ENCODE data around the gene ACVR2B. TPM values are rescaled to one million over a fixed set of nuclear protein-coding genes. Genes with fewer than 3 reads are reported as not detected.
A peak's percentile ranks its signal among the peaks of the same experiment; 100 is the strongest.

Gene ACVR2B
- total and polyA plus RNA-seq, 4 donors, result 10.8 to 16.5 (median 15.3) TPM

GRCh38 chr3:38480093-38480445 is 26.4 kb downstream of the ACVR2B start:
- Histone ChIP-seq H3K4me3 (ENCODE audit: low read depth, low read length) (no peak overlapping the region), H3K36me3 (ENCODE audit: control insufficient read depth, insufficient read depth, low read length) (peaks cover 66% of the 10 kb centered on the region), H3K4me1 (ENCODE audit: control insufficient read depth, insufficient read depth, low read length) (no peaks in the 10 kb centered on the region), H3K27me3 (ENCODE audit: control insufficient read depth, insufficient read depth, low read length) (no peaks in the 10 kb centered on the region), H3K27ac (ENCODE audit: low read depth, low read length) (no peak overlapping the region), H3K9me3 (ENCODE audit: control insufficient read depth, insufficient read depth, low read length) (no peaks in the 10 kb centered on the region)
- 100% methylated on average over 2 of the region's 3 CpGs for WGBS (ENCODE audit: insufficient coverage)
- DNase-seq (ENCODE audit: low read depth in 4 of 6, low spot score in 6 of 6), result no peak

GRCh38 chr3:38480930-38481329 is 27.2 kb downstream of the ACVR2B start:
- Histone ChIP-seq H3K4me1 (ENCODE audit: control insufficient read depth, insufficient read depth, low read length) (no peaks in the 10 kb centered on the region), H3K4me3 (ENCODE audit: low read depth, low read length) (no peak overlapping the region)
- DNase-seq (ENCODE audit: low read depth in 4 of 6, low spot score in 6 of 6), result no peak

GRCh38 chr3:38482951-38483350 is 29.3 kb downstream of the ACVR2B start:
- H3K36me3 ChIP-seq (ENCODE audit: control insufficient read depth, insufficient read depth, low read length), result peaks cover 60% of the 10 kb centered on the region
- H3K27ac ChIP-seq (ENCODE audit: low read depth, low read length), result no peak overlapping the region
- no peaks in the 10 kb centered on the region for H3K9me3 ChIP-seq (ENCODE audit: control insufficient read depth, insufficient read depth, low read length)
- H3K4me1 ChIP-seq (ENCODE audit: control insufficient read depth, insufficient read depth, low read length), result no peaks in the 10 kb centered on the region
- DNase-seq (ENCODE audit: low read depth in 4 of 6, low spot score in 6 of 6), result no peak
- no peaks in the 10 kb centered on the region for H3K27me3 ChIP-seq (ENCODE audit: control insufficient read depth, insufficient read depth, low read length)
- WGBS (ENCODE audit: insufficient coverage), result 98% methylated on average over 10 of the region's 10 CpGs
- H3K4me3 ChIP-seq (ENCODE audit: low read depth, low read length), result no peak overlapping the region

More at GRCh38 chr3:38480930-38481329, 27.2 kb downstream of the ACVR2B start:
- H3K27ac ChIP-seq (ENCODE audit: low read depth, low read length), result no peak overlapping the region
- no peaks in the 10 kb centered on the region for H3K27me3 ChIP-seq (ENCODE audit: control insufficient read depth, insufficient read depth, low read length)
- peaks cover 70% of the 10 kb centered on the region for H3K36me3 ChIP-seq (ENCODE audit: control insufficient read depth, insufficient read depth, low read length)
- no peaks in the 10 kb centered on the region for H3K9me3 ChIP-seq (ENCODE audit: control insufficient read depth, insufficient read depth, low read length)
- WGBS (ENCODE audit: insufficient coverage), result 86% methylated on average over 2 of the region's 2 CpGs

GRCh38 chr3:38487323-38487722 is 33.6 kb downstream of the ACVR2B start:
- WGBS (ENCODE audit: insufficient coverage), result 72% methylated on average over 3 of the region's 3 CpGs
- H3K27ac ChIP-seq (ENCODE audit: low read depth, low read length), result no peak overlapping the region
- H3K4me1 ChIP-seq (ENCODE audit: control insufficient read depth, insufficient read depth, low read length), result peaks cover 5% of the 10 kb centered on the region
- H3K36me3 ChIP-seq (ENCODE audit: control insufficient read depth, insufficient read depth, low read length), result peaks cover 25% of the 10 kb centered on the region
- no peak overlapping the region for H3K4me3 ChIP-seq (ENCODE audit: low read depth, low read length)
- DNase-seq (ENCODE audit: low read depth in 4 of 6, low spot score in 6 of 6), result no peak
- H3K27me3 ChIP-seq (ENCODE audit: control insufficient read depth, insufficient read depth, low read length), result no peaks in the 10 kb centered on the region
- no peaks in the 10 kb centered on the region for H3K9me3 ChIP-seq (ENCODE audit: control insufficient read depth, insufficient read depth, low read length)

- no peaks in the 10 kb centered on the region for H3K9me3 ChIP-seq (ENCODE audit: control insufficient read depth, insufficient read depth, low read length)
- WGBS (ENCODE audit: insufficient coverage), result no CpG with 5 or more reads among the region's 2 CpGs
- peaks cover 10% of the 10 kb centered on the region for H3K36me3 ChIP-seq (ENCODE audit: control insufficient read depth, insufficient read depth, low read length)
- no peaks in the 10 kb centered on the region for H3K27me3 ChIP-seq (ENCODE audit: control insufficient read depth, insufficient read depth, low read length)
- H3K4me1 ChIP-seq (ENCODE audit: control insufficient read depth, insufficient read depth, low read length), result peaks cover 5% of the 10 kb centered on the region
- DNase-seq (ENCODE audit: low read depth in 4 of 6, low spot score in 6 of 6), result no peak
- no peak overlapping the region for H3K4me3 ChIP-seq (ENCODE audit: low read depth, low read length)
- H3K27ac ChIP-seq (ENCODE audit: low read depth, low read length), result no peak overlapping the region
These were observed 35.3 kb downstream of the ACVR2B start for GRCh38 chr3:38488949-38489348.

- peaks cover 5% of the 10 kb centered on the region for H3K4me1 ChIP-seq (ENCODE audit: control insufficient read depth, insufficient read depth, low read length)
- H3K4me3 ChIP-seq (ENCODE audit: low read depth, low read length), result no peak overlapping the region
- H3K9me3 ChIP-seq (ENCODE audit: control insufficient read depth, insufficient read depth, low read length), result no peaks in the 10 kb centered on the region
- H3K27ac ChIP-seq (ENCODE audit: low read depth, low read length), result no peak overlapping the region
- H3K36me3 ChIP-seq (ENCODE audit: control insufficient read depth, insufficient read depth, low read length), result peaks cover 6% of the 10 kb centered on the region
- H3K27me3 ChIP-seq (ENCODE audit: control insufficient read depth, insufficient read depth, low read length), result no peaks in the 10 kb centered on the region
- 67% methylated on average over 1 of the region's 2 CpGs for WGBS (ENCODE audit: insufficient coverage)
- no peak for DNase-seq (ENCODE audit: low read depth in 4 of 6, low spot score in 6 of 6)
These were observed 36.1 kb downstream of the ACVR2B start for GRCh38 chr3:38489766-38490165.

- H3K9me3 ChIP-seq (ENCODE audit: control insufficient read depth, insufficient read depth, low read length), result no peaks in the 10 kb centered on the region
- 41% methylated on average over 6 of the region's 11 CpGs for WGBS (ENCODE audit: insufficient coverage)
- peak in 3 of 6 donors; percentile 11 to 68 (median 56) for DNase-seq (ENCODE audit: low read depth in 4 of 6, low spot score in 6 of 6)
- H3K4me3 ChIP-seq (ENCODE audit: low read depth, low read length), result no peak overlapping the region
- H3K36me3 ChIP-seq (ENCODE audit: control insufficient read depth, insufficient read depth, low read length), result peaks cover 3% of the 10 kb centered on the region
- H3K4me1 ChIP-seq (ENCODE audit: control insufficient read depth, insufficient read depth, low read length), result peaks cover 5% of the 10 kb centered on the region
- no peak overlapping the region for H3K27ac ChIP-seq (ENCODE audit: low read depth, low read length)
- no peaks in the 10 kb centered on the region for H3K27me3 ChIP-seq (ENCODE audit: control insufficient read depth, insufficient read depth, low read length)
These were observed 36.8 kb downstream of the ACVR2B start for GRCh38 chr3:38490281-38491030.

GRCh38 chr3:38491215-38491614 is 37.5 kb downstream of the ACVR2B start:
- Histone ChIP-seq H3K4me3 (ENCODE audit: low read depth, low read length) (no peak overlapping the region), H3K36me3 (ENCODE audit: control insufficient read depth, insufficient read depth, low read length) (no peaks in the 10 kb centered on the region), H3K27ac (ENCODE audit: low read depth, low read length) (no peak overlapping the region), H3K27me3 (ENCODE audit: control insufficient read depth, insufficient read depth, low read length) (no peaks in the 10 kb centered on the region), H3K4me1 (ENCODE audit: control insufficient read depth, insufficient read depth, low read length) (peaks cover 7% of the 10 kb centered on the region), H3K9me3 (ENCODE audit: control insufficient read depth, insufficient read depth, low read length) (no peaks in the 10 kb centered on the region)
- DNase-seq (ENCODE audit: low read depth in 4 of 6, low spot score in 6 of 6), result no peak
- WGBS (ENCODE audit: insufficient coverage), result 93% methylated on average over 3 of the region's 6 CpGs

GRCh38 chr3:38493031-38493430 is 39.3 kb downstream of the ACVR2B start:
- DNase-seq (ENCODE audit: low read depth in 4 of 6, low spot score in 6 of 6), result no peak
- H3K4me3 ChIP-seq (ENCODE audit: low read depth, low read length), result no peak overlapping the region
- WGBS (ENCODE audit: insufficient coverage), result 86% methylated on average over 2 of the region's 4 CpGs

More at GRCh38 chr3:38493031-38493430, 39.3 kb downstream of the ACVR2B start:
- no peaks in the 10 kb centered on the region for H3K9me3 ChIP-seq (ENCODE audit: control insufficient read depth, insufficient read depth, low read length)
- H3K4me1 ChIP-seq (ENCODE audit: control insufficient read depth, insufficient read depth, low read length), result peaks cover 7% of the 10 kb centered on the region
- H3K36me3 ChIP-seq (ENCODE audit: control insufficient read depth, insufficient read depth, low read length), result no peaks in the 10 kb centered on the region
- no peak overlapping the region for H3K27ac ChIP-seq (ENCODE audit: low read depth, low read length)
- H3K27me3 ChIP-seq (ENCODE audit: control insufficient read depth, insufficient read depth, low read length), result no peaks in the 10 kb centered on the region
